Suppressor macrophage treated with lipopolysaccharide for 4 hours (primary cell): Measurements from ENCODE around the gene ADCK2.
"Not testable (repeated sequence)": the region's sequence is repeated elsewhere in the genome, so short reads cannot be mapped to it uniquely, and the experiment has no call there.

Experiments
- DNase-seq: peaks from one replicate; pipeline ENCODE4 v3.0.0-alpha.2; 2020

Gene ADCK2

DNA sequence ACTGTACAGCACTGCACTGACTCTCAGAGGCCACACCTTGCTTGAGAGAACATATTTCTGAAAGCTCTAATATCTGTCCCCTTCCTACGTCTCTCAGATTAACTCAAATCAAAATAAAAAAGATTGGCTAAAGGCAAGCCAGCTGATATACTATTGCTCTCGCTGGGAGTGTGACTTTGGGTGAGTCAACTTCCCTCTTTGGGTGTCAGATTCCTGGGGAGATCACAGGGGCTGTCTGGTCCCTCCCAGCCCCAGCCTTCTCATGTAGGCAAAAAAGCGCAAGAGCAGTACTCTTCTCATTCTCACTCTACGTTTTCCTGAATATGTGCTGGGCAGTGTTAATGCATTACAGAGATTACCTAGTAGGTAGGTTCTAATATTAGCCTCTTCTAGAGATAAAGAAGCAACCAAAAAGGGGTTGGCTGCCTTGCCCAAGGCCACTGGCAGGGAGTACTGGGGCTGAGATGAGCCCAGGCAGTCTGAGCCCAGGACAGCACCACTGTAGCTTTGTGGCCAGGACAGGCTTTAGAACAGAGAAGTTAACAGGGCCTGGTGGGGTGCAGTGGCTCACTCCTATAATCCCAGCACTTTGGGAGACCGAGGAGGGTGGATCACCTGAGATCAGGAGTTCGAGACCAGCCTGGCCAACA lies 23.1 kb upstream of the ADCK2 start:
- DNase-seq: peak; percentile 63

DNA sequence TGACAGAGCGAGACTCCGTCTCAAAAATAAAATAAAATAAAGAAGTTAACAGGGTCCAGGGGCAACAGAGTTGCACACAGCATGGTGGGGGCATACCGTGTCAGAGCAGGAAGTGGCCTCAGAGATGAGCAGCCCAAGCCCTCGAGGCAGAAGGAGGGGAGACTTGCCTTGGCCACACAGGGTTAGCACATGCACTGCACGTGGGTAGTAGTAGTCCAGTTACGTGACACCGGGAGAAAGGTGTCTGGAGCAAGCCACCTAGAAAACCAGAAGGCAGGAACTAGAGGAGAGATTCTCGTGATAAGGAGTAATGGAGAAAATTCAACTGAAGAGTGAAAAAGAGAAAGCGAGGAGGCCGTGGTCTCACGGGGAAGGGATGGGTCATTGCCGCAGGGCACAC lies 22.4 kb upstream of the ADCK2 start:
- DNase-seq: no peak

DNA sequence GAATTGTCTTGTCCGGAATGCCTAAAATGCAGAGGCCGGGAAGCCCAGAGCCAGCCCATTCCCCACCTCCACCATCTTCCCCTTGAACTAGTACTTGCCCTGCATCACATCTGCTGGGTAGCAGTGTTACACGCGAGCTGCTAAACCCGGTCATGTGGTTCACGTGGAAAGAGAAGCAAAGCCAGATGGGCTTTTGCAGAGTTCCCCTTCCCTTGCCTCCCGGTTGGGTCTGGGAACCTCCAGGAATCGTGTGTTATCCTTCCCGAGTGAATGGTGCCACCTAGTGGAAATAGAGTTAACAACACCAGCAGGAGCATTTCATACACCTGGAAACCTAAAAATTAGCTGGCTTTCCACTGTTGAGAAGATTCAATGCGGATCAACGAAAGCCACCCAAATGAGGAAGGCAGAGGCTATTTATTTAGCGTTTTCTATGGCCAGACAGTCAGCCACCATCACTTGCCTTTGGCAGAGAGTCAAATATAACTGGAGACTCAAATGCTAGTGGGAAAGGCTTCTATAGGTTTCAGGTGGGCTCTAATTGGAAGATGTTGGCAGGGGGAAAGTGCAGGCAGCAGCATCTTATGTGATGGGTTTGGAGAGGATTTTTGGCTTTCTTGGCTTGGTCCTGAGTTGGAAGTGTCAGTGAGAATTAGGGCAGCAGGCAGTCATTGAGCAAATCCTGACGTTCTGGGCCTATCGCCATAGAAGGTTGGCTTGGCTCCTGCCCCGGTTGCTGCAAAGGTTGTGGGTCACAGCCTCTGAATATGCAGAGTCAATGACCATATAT lies 19.2 kb upstream of the ADCK2 start:
- peak; percentile 73 for DNase-seq

DNA sequence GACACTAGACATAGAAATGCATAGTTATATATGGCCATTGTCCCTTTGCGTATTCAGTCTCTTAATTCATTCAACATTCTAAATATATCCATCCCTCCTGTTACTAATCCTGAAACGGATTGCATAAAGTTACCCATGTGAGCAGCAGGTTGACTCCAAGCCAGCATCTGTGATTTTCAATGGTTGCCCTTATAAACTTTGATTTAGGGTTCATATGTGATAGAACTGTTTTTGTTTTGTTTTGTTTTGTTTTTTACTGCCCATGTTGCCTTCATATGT lies 18.7 kb upstream of the ADCK2 start:
- DNase-seq: no peak

DNA sequence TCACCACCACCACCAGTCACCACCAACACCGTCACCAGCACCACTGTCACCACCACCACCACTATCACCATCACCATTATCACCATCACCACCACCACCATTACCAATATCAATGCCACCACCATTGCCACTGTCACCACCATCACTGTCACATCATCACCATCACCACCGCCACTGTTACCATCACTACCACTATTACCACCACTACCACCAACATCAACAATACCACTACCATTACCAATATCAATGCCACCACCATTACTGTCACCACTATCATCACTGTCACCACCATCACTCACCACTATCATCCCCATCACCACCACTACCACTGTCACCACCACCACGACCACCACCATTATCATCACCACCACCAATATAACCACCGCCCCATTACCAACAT lies 18.1 kb upstream of the ADCK2 start:
- DNase-seq: no peak

DNA sequence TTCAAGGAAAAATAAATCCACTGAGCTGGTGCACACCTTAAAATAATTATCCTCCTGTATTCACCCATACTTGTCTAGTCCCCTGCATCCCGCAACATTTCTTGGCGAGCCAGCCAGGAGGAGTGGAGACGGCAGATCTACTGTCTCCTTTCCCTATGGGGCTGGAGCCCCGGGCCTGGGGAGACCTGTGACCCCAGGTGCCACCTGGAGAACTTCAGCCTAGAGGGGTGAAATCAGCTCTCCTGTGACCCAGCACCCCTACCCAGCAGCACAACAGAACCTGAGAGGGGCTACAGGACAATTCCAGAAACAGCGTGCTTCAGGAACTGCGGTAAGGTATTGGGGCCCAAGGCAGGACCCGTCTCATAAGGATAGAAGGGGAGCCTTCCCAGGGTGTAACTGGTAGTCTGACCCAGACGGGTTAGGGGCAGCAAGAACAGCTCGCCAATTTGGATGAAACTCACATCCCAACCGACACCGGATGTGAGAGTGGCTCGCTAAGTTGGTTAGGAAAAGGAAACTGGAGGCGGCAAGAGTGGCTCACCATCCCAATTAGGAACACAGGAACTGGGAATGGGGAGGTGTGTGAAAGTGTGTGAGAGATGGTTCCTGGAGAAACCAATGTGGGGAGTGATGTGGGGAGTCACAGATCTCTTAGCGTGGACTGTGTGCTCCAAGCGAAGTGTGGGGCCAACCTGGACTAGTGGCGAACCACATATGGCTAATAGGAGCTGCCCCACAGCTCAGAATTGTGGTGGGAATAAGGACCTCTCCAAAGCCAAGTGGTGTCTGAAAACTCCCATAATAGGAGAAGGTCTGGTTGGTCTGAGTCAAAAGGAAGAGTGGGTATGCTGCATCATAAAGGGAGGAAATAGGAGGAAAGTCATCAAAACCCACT lies 17.0 kb upstream of the ADCK2 start:
- DNase-seq: peak; percentile 25

DNA sequence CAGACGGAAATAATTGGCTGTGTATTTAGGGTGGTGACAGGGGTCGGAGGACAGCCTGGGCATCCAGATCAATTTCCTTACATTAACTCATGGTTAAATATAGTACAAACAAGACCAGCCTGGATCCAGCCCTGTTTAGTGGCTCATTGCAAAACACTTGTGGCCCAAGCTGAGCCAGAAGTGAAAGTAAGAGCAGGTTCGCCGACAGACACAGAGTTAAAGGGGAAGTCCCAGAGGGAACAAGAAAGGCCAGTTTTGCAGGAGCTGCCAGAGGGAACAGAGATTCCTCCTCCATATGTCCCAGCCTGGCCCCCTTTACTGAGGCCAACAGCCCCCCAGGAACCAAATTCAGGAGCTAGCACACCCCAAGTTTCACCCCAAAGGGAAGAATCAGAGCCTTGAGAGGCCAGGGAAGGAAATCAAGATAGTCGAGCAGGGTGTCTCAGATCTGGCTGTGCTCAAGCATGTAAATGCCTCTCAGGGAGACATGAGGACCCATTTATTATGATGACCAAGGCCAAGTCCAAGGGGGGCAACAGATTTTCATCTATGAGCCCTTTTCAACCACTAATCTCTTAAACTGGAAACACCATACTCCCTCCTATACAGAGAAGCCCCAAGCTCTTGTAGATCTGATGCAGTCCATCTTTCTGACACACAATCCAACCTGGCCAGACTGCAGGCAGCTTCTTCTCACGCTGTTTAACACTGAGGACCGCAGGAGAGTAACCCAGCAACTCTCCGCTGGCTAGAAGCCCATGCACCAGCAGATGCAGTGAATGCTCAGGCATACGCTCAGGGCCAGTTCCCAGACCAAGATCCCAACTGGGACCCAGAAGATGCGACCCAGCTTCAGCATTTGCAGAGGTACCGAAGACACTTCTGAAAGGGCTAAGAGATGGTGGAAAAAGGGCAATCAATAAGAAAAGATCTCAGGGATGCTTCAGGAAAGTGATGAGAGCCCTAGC lies 15.9 kb upstream of the ADCK2 start:
- DNase-seq: peak; percentile 94

DNA sequence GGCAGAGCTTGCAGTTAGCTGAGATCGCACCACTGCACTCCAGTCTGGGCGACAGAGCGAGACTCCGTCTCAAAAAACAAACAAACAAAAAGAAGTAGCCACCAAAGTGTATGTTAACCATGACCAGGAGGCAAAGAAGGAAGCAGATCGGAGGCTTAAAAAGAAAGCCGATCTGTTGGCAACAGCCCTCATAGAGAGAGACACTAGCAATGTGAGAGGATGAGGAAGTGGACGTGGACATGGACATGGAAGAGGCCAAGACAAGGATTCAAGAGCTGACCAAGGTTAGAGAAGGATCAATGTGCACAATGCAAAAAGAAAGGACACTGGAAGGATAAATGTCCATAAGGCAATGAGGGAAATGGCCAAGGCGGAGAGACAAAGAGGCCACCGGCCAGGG lies 14.9 kb upstream of the ADCK2 start:
- DNase-seq: peak; percentile 28

DNA sequence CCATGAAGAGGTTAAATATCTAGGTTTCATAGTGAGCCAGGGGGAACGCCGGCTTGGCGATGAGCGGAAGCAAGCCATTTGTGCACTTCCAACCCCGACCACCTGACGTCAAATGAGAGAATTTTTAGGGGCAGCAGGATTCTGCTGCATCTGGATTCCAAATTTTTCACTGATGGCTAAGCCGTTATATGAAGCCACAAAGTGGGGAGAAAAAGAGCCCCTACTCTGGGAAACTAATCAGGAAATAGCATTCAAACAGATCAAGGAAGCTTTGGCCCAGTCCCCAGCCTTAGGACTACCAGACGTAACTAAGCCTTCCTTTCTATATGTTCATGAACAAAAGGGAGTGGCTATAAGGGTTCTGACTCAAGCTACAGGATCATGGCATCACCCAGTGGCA lies 12.9 kb upstream of the ADCK2 start:
- no peak for DNase-seq

DNA sequence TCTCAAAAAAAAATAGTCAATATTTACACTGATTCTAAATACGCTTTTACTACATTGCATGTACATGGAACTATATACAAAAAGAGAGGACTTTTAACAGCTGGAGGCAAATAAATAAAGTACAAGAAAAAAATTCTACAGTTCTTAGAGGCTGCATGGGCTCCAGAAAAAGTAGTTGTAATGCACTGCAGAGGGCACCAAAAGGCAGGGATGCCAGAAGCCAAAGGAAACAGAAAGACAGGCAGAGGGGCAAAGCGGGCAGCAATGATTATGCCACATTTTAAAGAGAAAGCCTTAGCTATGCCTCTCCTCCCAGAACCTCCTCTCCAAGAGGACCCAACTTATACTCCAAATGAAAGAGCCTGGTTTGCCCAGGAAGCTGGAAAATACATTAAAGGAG lies 11.6 kb upstream of the ADCK2 start:
- no peak for DNase-seq

DNA sequence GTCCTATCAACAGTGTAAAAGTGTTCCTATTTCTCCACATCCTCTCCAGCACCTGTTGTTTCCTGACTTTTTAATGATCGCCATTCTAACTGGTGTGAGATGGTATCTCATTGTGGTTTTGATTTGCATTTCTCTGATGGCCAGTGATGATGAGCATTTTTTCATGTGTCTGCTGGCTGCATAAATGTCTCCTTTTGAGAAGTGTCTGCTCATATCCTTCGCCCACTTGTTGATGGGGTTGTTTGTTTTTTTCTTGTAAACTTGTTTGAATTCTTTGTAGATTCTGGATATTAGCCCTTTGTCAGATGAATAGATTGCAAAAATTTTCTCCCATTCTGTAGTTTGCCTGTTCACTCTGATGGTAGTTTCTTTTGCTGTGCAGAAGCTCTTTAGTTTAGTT lies 9.8 kb upstream of the ADCK2 start:
- DNase-seq: not testable (repeated sequence)

DNA sequence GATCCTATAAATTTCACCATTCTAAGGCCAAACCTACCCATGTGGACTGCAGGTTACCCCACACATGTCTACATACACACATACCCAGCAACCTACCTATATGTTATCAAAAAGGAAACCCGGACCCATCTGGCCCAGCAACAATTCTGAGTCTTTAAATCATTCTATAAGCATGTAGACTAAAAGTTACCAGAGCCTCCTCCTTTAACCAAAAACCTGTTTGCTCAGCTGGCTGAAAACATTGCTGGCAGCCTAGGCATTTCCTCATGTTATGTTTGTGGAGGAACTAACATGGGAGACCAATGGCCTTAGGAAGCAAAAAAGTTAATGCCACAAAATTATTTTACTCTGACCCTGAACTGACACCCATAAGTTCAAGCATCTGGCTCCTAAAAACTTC lies 5.3 kb upstream of the ADCK2 start:
- DNase-seq: no peak

DNA sequence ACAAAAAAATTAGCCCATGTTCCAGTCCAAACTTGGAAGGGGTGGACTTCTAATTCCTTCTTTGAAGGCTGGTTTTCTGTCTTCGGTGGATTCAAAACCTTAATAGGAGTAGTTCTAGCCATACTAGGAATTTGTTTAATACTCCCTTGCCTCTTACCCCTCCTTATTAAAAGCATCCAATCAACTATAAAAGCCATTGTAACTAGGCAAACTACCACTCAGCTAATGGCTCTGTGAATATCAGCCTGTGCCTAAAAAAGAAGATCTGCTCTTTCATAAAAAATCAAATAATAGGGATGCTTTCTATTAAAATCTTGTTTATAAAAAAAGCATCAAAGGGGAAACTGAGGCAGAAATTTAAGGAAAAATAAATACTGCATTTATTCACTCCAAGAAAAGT lies 4.1 kb upstream of the ADCK2 start:
- DNase-seq: no peak

DNA sequence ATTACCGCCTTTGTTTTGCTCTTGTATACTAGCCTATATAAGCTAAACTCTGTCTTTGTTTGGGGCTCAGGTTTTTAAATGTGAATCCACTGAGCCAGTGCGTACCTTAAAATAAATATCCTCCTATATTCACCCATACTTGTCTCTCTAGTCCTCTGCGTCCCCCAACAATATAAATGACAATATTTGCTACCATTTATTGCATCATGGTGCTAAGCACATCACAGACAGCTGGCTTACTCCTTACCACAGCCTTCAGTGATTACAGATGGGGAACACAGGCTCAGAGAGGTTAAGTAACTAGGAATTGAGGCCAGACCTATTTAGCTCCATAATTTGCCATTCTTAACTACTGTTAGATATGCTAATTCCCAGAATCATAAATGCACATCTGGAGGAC lies 3.4 kb upstream of the ADCK2 start:
- no peak for DNase-seq

DNA sequence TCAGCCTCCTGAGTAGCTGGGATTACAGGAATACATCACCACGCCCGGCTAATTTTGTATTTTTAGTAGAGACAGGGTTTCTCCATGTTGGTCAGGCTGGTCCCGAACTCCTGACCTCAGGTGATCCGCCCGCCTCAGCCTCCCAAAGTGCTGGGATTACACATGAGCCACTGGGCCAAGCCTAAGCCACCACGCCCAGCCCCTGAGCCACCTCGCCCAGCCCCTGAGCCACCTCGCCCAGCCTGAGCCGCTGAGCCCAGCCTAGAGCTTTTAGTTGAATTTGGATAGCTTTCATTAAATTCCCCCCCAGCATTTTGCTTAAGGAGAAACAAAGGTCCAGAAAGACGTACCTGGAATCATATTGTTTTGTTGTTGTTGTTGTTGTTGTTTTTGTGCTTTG lies 2.9 kb upstream of the ADCK2 start:
- not testable (repeated sequence) for DNase-seq

DNA sequence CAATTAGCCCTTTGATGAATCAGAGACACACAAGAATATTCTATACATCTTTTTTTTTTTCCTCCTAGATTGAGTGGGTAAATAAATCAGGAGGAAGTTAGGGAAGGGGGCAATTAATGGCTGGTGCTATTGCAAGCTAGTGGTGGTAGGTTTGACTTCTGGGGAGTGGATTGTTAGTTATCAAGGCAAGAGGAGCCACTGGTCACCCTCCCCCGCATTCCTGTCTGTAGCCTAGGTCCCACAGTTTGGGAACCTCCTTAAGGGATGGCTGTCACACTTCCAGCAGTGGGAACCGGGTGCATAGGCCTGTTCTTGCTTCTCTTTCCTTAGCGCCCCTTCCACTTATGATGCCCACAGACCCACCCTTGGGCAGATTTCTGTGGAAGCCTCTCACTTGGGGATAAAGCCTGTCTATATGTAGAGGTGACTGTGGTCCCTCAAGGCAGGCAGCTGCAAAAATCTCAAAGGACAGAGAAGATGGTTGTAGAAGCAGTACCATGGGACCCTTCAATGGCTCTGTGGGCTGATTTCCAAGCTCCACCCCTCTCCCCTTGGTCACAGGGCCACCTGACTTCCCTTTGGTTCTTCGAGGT lies 2.3 kb upstream of the ADCK2 start:
- no peak for DNase-seq

DNA sequence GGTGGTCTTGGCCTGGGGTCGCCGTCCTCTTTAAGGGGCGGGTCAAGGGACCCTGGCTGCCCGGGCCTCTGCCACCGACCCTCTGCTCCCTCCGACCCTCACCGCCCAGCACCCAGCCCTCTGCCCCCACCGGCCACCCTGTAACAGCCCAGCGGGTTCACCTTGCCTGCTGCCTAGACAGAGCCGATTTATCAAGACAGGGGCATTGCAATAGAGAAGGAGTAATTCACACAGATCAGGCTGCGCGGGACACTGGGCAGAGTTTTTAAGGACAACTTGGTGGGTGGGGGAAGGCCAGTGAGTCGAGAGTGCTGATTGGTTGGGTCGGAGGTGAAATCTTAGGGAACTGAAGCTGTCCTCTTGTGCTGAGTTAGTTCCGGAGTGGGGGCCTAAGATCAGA lies 779 bp upstream of the ADCK2 start:
- peak; percentile 47 for DNase-seq

DNA sequence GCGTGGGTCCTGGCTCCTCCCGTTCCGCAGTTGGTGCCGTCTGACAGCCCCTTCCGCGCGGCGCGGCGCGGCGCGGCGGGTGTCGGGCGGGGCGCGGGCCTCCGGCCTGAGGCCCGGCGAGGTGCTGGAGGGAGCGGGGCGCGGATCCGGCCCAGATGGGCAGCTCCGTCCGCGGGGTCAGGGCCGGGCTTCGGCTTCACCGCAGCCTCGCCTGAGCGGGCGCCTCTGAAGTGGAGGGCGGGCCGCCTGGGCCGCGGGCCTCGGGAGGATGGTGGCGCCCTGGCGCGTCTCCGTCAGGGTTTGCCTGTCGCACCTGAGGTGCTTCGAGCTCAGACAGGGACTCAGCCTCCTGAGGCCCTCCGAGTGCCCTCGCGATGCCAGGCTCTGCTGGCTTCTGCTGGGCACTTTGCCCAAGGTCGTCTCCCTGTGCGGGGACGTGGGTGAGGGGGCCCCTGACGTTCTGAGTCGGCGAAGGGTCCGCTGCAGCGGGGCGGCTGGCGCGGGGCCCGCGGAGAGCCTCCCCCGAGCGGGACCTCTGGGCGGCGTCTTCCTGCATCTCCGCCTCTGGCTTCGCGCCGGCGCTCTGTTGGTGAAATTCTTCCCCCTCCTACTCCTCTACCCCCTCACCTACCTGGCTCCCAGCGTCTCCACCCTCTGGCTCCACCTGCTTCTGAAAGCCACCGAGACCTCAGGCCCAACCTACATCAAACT lies 473 bp downstream of the ADCK2 start:
- peak; percentile 41 for DNase-seq

DNA sequence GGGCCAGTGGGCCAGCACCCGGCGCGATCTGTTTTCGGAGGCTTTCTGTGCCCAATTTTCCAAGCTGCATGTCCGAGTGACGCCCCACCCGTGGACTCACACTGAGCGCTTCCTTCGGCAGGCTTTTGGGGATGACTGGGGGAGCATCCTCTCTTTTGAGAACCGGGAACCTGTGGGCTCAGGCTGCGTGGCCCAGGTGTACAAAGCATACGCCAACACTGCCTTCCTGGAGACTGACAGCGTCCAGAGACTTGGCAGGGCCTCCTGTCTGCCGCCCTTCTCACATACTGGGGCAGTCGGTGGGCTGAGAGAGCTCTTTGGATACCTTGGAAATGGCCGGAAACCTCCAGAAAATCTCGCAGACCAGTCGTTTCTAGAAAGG lies 1.0 kb downstream of the ADCK2 start:
- no peak for DNase-seq

DNA sequence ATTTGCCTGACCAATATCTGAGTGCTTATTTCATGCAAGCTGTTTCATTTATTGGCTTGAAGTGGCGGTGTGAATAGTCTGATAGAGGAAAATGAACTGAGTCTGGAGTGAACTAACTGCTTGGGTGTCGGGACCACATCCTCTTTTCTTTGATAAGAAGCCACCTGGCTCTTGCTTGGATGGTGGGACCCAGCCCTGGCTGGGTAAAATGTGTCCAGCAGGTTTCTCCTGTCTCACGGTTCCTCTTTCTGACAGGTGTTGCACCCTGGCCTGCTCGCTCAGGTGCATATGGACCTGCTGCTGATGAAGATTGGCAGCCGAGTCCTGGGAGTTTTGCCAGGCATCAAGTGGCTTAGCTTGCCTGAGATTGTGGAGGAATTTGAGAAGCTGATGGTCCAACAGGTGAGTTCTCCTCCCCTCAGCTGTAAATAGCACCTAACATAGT lies 1.6 kb downstream of the ADCK2 start:
- no peak for DNase-seq

DNA sequence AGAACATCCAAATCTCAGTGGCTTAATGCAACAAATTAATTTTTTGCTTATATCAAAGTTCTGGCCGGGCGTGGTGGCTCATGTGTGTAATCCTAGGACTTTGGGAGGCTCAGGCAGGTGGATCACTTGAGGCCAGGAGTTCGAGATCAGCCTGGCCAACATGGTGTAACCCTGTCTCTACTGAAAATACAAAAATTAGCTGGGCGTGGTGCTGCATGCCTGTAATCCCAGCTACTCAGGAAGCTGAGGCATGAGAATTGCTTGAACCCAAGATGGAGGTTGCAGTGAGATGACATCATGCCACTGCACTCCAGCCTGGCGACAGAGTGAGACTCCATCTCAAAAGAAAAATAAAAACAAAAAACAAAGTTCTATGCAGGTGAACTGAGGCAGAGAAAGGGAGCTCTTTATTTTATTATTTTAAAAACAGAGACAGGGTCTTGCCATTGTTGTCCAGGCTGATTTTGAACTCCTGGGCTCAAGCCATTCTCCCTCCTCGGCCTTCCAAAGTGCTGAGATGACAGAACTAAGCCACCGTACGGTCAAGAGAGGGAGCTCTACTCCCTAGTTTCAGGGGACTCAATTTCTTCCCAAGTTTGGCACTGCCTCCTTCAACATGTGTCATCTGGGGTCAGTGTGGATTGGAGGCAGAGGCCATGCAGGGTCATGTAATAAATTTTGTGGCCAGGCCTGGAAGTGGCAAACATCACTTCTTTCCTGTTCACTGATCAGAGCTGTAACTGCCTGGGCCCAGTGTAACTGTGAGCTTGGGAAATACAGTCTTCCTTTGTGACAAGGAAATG lies 2.4 kb downstream of the ADCK2 start:
- DNase-seq: peak; percentile 71
